GM18858 (cell line): Measurements from ENCODE around the gene SPON1.
"Not testable (repeated sequence)": the region's sequence is repeated elsewhere in the genome, so short reads cannot be mapped to it uniquely, and the experiment has no call there.

Experiments
- ATAC-seq: cut with Tn5 transposase; IDR thresholded peaks from one replicate; pipeline ENCODE4 v1.9.1; 2021; ENCODE audit not compliant: unreplicated experiment

SPON1 gene

GRCh38 chr11:14075118-14076078 is 112.9 kb downstream of the SPON1 start:
- no peak for ATAC-seq

- no peak for ATAC-seq
Measured at GRCh38 chr11:14079011-14079410, 116.5 kb downstream of the SPON1 start.

DNA sequence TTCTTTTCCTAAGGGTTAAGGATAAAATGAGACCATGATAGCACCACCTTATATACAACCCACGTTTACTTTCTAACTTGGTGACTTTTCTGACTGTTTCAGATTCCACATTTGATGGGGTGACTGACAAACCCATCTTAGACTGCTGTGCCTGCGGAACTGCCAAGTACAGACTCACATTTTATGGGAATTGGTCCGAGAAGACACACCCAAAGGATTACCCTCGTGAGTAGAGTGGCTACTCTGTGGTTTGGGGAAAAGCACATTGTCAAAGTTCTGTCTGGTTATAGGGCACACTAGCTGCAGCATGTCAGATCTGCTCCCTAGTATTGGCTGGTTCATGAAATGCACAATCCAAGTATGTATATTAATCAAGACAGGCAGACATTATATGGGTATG is 117.3 kb downstream of the SPON1 start:
- no peak for ATAC-seq

DNA sequence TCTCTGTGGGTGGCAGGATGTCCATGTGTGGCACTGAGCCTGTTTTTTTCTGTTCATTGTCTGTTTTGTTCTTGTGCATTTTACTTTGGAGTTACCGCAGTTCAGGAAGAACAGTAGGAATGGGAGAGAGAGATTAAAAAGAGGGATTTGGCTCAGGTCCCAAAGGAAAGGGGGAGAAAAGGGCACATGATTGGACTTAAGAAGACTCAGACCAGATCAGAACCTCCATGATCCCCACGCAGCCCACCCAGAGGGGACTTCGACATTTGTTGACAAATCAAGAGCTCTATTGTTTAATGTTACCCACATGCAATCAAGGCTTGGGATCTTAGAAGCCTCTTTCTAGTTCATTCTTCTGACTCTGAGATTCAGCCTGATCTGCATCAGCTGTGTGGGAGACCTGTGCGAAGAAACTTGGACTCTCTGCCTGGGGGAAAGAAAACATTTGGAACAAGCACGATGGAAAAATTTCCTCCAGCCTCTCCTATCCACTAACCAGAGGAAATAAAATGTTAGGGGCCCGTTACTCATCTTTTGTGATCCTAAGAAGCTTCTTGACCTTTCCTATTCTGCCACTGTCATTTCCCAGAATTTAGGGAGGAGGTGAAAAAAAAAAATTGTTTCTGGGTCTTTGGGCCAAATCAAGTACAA is 119.2 kb downstream of the SPON1 start:
- no peak for ATAC-seq

- no peak for ATAC-seq
Measured at GRCh38 chr11:14082338-14082737, 119.8 kb downstream of the SPON1 start.

- ATAC-seq, result not testable (repeated sequence)
Measured at GRCh38 chr11:14088861-14089260, 126.3 kb downstream of the SPON1 start.

DNA sequence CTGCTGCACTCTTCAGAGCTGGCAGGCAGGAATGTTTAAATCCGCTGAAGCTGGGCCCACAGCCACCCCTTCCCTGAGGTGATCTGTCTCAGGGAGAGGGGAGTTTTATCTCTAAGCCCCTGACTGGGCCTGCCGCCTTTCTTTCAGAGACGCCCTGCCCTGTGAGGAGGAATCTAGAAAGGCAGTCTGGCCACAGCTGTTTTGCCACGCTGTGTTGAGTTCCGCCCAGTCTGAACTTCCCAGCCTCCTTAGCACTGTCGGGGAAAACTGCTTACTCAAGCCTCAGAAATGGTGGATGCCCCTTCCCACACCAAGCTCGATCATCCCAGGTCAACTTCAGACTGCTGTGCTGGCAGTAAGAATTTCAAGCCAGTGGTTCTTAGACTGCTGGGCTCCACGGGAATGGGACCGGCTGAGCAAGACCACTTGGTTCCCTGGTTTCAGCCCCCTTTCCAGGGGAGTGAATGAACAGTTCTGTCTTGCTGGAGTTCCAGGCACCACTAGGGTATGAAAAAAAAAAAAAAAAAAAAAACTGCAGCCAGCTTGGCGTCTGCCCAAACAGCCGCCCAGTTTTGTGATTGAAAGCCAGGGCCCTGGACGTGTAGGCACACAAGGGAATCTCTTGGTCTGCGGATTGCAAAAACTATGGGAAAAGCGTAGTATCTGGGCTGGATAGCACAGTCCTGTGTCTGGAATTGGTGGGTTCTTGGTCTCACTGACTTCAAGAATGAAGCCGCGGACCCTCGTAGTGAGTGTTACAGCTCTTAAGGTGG is 127.4 kb downstream of the SPON1 start:
- no peak for ATAC-seq

DNA sequence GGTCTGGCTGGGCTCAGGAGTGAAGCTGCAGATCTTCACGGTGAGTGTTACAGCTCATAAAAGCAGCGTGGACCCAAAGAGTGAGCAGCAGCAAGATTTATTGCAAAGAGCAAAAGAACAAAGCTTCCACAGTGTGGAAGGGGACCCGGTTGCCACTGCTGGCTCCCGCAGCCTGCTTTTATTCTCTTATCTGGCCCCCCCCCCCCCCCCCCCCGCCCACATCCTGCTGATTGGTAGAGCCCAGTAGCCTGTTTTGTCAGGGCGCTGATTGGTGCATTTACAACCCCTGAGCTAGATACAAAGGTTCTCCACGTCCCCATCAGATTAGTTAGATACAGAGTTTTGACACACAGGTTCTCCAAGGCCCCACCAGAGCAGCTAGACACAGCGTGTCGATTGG is 128.1 kb downstream of the SPON1 start:
- ATAC-seq, result not testable (repeated sequence)

GRCh38 chr11:14093065-14093464 is 130.5 kb downstream of the SPON1 start:
- ATAC-seq, result no peak

GRCh38 chr11:14094481-14095037 is 132.0 kb downstream of the SPON1 start:
- ATAC-seq, result no peak

GRCh38 chr11:14095882-14096281 is 133.4 kb downstream of the SPON1 start:
- ATAC-seq, result no peak

DNA sequence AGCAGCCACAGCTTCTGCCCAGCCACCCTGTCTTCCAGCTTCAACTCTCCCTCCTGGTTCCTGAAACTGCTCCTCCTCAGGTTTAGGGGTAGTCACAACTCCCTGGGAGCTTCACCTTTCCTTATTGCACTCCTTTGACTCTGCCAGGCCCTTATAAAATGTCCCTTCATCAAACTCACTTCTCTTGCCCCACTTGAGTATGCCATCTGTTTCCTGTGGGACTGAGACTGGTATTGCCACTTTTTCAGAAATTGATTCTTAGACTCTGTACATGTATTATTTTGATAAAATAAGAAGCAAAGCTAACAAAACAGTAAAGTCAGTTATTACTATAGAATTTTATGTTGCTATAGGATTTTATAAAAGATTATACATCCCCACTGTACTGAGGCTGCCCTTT is 134.1 kb downstream of the SPON1 start:
- ATAC-seq, result no peak

- ATAC-seq, result no peak
Measured at GRCh38 chr11:14101388-14101787, 138.9 kb downstream of the SPON1 start.

GRCh38 chr11:14102766-14103165 is 140.2 kb downstream of the SPON1 start:
- ATAC-seq, result no peak

- no peak for ATAC-seq
Measured at GRCh38 chr11:14105446-14105845, 142.9 kb downstream of the SPON1 start.

GRCh38 chr11:14106303-14107049 is 144.0 kb downstream of the SPON1 start:
- no peak for ATAC-seq

- no peak for ATAC-seq
Measured at GRCh38 chr11:14107050-14107430, 144.5 kb downstream of the SPON1 start.

DNA sequence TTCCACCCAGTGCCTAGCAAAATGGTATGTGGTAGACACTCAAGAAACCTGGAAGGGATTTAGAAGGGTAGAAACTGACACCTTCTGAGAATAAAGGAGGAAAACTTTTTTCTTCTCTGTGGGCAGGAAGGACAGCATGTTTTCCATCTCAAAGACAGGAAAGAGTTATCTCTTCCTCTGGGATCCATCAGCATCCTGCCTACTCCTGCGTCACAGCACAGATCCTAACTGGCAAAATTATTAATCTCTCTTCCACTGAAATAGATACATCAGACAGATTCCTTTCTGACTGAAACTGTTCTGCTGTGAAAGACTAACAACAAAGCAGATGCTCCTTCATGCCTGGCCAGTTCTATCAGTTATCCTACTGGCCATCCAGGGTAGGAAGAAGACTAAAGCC is 147.2 kb downstream of the SPON1 start:
- no peak for ATAC-seq

DNA sequence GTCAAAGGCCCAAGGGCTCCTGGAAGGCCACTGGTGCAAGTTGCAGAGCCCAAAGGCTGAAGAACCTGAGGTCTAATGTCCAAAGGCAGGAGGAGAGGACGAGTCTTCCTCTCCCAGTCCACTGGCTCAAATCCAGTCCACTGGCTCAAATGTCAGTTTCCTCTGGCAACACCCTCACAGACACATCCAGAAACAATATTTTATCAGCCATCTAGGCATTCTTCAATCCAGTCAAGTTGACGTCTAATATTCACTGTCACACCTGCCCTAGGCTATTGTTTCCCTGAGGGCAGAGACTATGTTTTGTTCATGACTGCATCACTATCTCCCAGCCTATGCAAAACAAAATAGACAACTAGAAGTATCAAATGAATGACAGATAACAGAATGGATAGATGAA is 148.1 kb downstream of the SPON1 start:
- ATAC-seq, result no peak

GRCh38 chr11:14111496-14111895 is 149.0 kb downstream of the SPON1 start:
- no peak for ATAC-seq

DNA sequence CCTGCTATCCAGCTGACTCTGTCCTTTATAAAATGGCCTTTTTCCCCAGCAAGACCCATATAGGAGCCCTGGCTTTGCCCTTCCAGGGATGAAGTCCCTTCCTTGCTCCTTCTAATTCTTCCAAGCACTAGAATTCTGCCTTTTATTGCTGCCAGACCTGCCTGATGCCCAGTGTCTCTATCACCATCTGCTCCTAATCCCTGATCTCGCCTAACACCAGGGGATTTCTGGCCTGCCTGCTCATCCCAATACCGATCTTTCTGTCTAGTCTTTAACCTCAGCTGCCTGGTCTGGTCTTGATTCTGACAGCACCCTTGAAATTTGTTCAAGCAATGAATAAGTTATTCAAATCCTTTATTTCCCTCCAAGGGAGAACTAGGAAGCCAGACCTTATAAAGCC is 150.2 kb downstream of the SPON1 start:
- ATAC-seq, result no peak
